Natural killer cell (primary cell): Measurements from ENCODE around the gene GSDMA. TPM values are rescaled to one million over a fixed set of nuclear protein-coding genes. Genes with fewer than 3 reads are reported as not detected.

ENCODE experiments used
- ATAC-seq, 3 donors: fragments of 150-1000 bp in 2 of 3; fragments of 200-7000 bp in 1 of 3; cut with Tn5 transposase; 1 replicate in 1 of 3; 2 replicates in 2 of 3; pipeline ENCODE4 v1.10.0; 2021; ENCODE audit warnings: mild to moderate bottlenecking in 2 of 3, moderate library complexity in 2 of 3
- DNase-seq, 2 donors: peaks; one replicate each; pipeline versions ENCODE4 v3.0.0 to v3.0.0-alpha.2; 2013 to 2021; ENCODE audit warnings: mixed read lengths in 1 of 2
- H3K27ac ChIP-seq: one replicate; pipeline ENCODE4 v1.5.1; 2013; ENCODE audit warnings: mild to moderate bottlenecking, low read length
- H3K27me3 ChIP-seq: one replicate; pipeline ENCODE4 v1.6.1; 2013; ENCODE audit warnings: low read length; ENCODE audit not compliant: control insufficient read depth, insufficient read depth
- H3K36me3 ChIP-seq: one replicate; pipeline ENCODE4 v1.6.1; 2013; ENCODE audit warnings: low read length; ENCODE audit not compliant: control insufficient read depth, insufficient read depth
- H3K4me1 ChIP-seq: one replicate; pipeline ENCODE4 v1.6.1; 2013; ENCODE audit warnings: low read length; ENCODE audit not compliant: control insufficient read depth, insufficient read depth
- H3K4me3 ChIP-seq: one replicate; pipeline ENCODE4 v1.5.1; 2013; ENCODE audit warnings: low read length
- H3K9me3 ChIP-seq: one replicate; pipeline ENCODE4 v1.6.1; 2013; ENCODE audit warnings: low read length; ENCODE audit not compliant: control insufficient read depth, insufficient read depth
- H3K27ac Mint-ChIP-seq, 2 donors: one replicate each; pipeline ENCODE4 v1.8.0; 2022; ENCODE audit warnings: mild to moderate bottlenecking in 2 of 2, mixed read lengths in 2 of 2, moderate library complexity in 1 of 2
- H3K27me3 Mint-ChIP-seq, 2 donors: one replicate each; pipeline ENCODE4 v1.8.0; 2022; ENCODE audit warnings: low read depth in 2 of 2, mixed read lengths in 2 of 2
- H3K36me3 Mint-ChIP-seq: one replicate; pipeline ENCODE4 v1.8.0; 2022; ENCODE audit warnings: mixed read lengths
- H3K4me1 Mint-ChIP-seq, 2 donors: one replicate each; pipeline ENCODE4 v1.8.0; 2022; ENCODE audit warnings: mixed read lengths in 2 of 2
- H3K4me3 Mint-ChIP-seq: one replicate; pipeline ENCODE4 v1.8.0; 2022; ENCODE audit warnings: mild to moderate bottlenecking, moderate library complexity, mixed read lengths
- H3K9me3 Mint-ChIP-seq, 2 donors: one replicate each; pipeline ENCODE4 v1.8.0; 2022; ENCODE audit warnings: mixed read lengths in 2 of 2
- CTCF ChIP-seq: fragments of 200-600 bp; IDR thresholded peaks from one replicate; pipeline ENCODE4 v1.8.0; 2022; ENCODE audit warnings: antibody characterized with exemption
- whole genome bisulfite sequencing: methylation state at CpG from one replicate; pipeline ENCODE4 v1.1.7; 2013; ENCODE audit warnings: missing lambda C conversion rate; ENCODE audit not compliant: insufficient coverage; 5-methylcytosine and 5-hydroxymethylcytosine counted together
- intact Hi-C: fragments of 100-400 bp; cut with micrococcal nuclease; formaldehyde crosslinking; loops from one replicate; pipeline ENCODE4 v1.14.2; 2022
- total RNA-seq, 4 donors: library from RNA; stranded (reverse); fragments of 120-200 nt in 1 of 4; gene quantifications; one replicate each; pipeline versions ENCODE4 v1.2.3 to v1.2.4, GENCODE V29; 2013 to 2022

GSDMA gene
- total RNA-seq, 3 donors from 2014 or later (not counting 1 experiment from before 2014, with no cell fraction given) = 1.1 to 3.2 (median 2.1) TPM

- Mint-ChIP-seq H3K27ac (peak overlapping the region in 1 of 2 donors; percentile 26), H3K4me3 (no peak overlapping the region), H3K4me1 (peaks cover 0 to 19% of the 10 kb centered on the region in 2 donors), H3K9me3 (no peaks in the 10 kb centered on the region), H3K27me3 (peaks cover 13 to 16% of the 10 kb centered on the region in 2 donors), H3K36me3 (no peaks in the 10 kb centered on the region)
- Histone ChIP-seq H3K9me3 (no peaks in the 10 kb centered on the region), H3K27ac (no peak overlapping the region), H3K4me1 (peaks cover 46% of the 10 kb centered on the region), H3K27me3 (no peaks in the 10 kb centered on the region), H3K4me3 (no peak overlapping the region), H3K36me3 (no peaks in the 10 kb centered on the region)
- DNase-seq (no peak), ATAC-seq (no peak)
- intact Hi-C loops = no loop called here
- WGBS = 88% methylated on average over 8 of the region's 8 CpGs
- no peak for TF ChIP-seq CTCF
These were observed 2.4 kb downstream of the GSDMA start for GRCh38 chr17:39965017-39965699.

GRCh38 chr17:39966771-39967170 is 4.0 kb downstream of the GSDMA start:
- H3K36me3 Mint-ChIP-seq = no peaks in the 10 kb centered on the region
- H3K4me3 ChIP-seq = no peak overlapping the region

GRCh38 chr17:39968761-39969160 is 6.0 kb downstream of the GSDMA start:
- Mint-ChIP-seq H3K4me1 (peaks cover 0 to 15% of the 10 kb centered on the region in 2 donors), H3K9me3 (no peaks in the 10 kb centered on the region), H3K27me3 (peaks cover 28 to 37% of the 10 kb centered on the region in 2 donors), H3K36me3 (no peaks in the 10 kb centered on the region), H3K27ac (no peak overlapping the region), H3K4me3 (no peak overlapping the region)
- no peak for ATAC-seq
- intact Hi-C loops = no loop called here
- Histone ChIP-seq H3K4me3 (no peak overlapping the region), H3K4me1 (peaks cover 33% of the 10 kb centered on the region), H3K36me3 (no peaks in the 10 kb centered on the region), H3K9me3 (no peaks in the 10 kb centered on the region), H3K27ac (no peak overlapping the region), H3K27me3 (no peaks in the 10 kb centered on the region)
- DNase-seq = no peak
- WGBS = 82% methylated on average over 2 of the region's 2 CpGs
- TF ChIP-seq CTCF = no peak

More at GRCh38 chr17:39966771-39967170, 4.0 kb downstream of the GSDMA start:
- peak in 2 of 3 donors; percentile 49 to 55 for ATAC-seq
- TF ChIP-seq CTCF = no peak
- H3K27me3 Mint-ChIP-seq = peaks cover 26 to 30% of the 10 kb centered on the region in 2 donors
- no peaks in the 10 kb centered on the region for H3K9me3 Mint-ChIP-seq
- no peak for DNase-seq
- peaks cover 46% of the 10 kb centered on the region for H3K4me1 ChIP-seq
- H3K4me1 Mint-ChIP-seq = peaks cover 0 to 19% of the 10 kb centered on the region in 2 donors
- no peaks in the 10 kb centered on the region for H3K36me3 ChIP-seq
- intact Hi-C loops = no loop called here
- peak overlapping the region; percentile 7 for H3K4me3 Mint-ChIP-seq
- peak overlapping the region; percentile 29 for H3K27ac ChIP-seq
- H3K9me3 ChIP-seq = no peaks in the 10 kb centered on the region
- H3K27ac Mint-ChIP-seq = peak overlapping the region; percentile 49 to 83
- 89% methylated on average over 6 of the region's 6 CpGs for WGBS
- H3K27me3 ChIP-seq = no peaks in the 10 kb centered on the region
